ENCODE measurements around the gene CUEDC1.

DNA sequence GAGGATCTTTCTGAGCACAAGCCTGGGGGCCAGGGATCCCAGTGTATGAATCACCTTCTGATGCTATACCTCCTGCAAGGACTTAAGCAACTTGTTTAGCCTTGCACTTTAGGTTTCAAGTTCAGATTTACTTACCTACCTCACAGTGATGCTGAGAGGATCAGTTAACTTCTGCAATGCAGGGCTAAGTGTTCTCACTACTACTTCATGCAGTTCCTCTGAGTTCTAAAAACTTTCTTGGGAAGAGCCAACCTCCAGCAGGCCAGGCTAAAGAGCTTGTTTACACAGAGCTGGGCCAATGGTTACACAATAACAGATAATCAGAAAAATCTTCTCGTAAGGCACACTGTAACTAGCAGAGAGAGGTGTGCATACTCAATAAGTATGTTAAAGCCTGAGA is 19.8 kb upstream of the CUEDC1 start:
- TF ChIP-seq FOXK1 (CRISPR knock-in tag; IDR thresholded peaks at IDR 0.05; ENCODE audit: borderline replicate concordance) (no peak), ETV6 (IDR thresholded peaks at IDR 0.05; ENCODE audit: borderline replicate concordance in 1 of 2, low read depth in 2 of 2, low read length in 1 of 2) (no peak), ETV6 (CRISPR knock-in tag; IDR thresholded peaks at IDR 0.05; ENCODE audit: borderline replicate concordance) (no peak), ZNF274 (IDR thresholded peaks at IDR 0.05; ENCODE audit: borderline replicate concordance, low read depth, low read length) (no peak), SIN3A (IDR thresholded peaks at IDR 0.05; ENCODE audit: borderline replicate concordance in 2 of 2, control insufficient read depth in 1 of 2, low read depth in 2 of 2, low read length in 2 of 2) (no peak), FOS (IDR thresholded peaks at IDR 0.05; ENCODE audit: extremely low read depth, insufficient read length) (no peak), U2AF1 (optimal IDR thresholded peaks at IDR 0.05; ENCODE audit: low read depth, low read length) (no peak)
- TF ChIP-seq, protein P1, sequence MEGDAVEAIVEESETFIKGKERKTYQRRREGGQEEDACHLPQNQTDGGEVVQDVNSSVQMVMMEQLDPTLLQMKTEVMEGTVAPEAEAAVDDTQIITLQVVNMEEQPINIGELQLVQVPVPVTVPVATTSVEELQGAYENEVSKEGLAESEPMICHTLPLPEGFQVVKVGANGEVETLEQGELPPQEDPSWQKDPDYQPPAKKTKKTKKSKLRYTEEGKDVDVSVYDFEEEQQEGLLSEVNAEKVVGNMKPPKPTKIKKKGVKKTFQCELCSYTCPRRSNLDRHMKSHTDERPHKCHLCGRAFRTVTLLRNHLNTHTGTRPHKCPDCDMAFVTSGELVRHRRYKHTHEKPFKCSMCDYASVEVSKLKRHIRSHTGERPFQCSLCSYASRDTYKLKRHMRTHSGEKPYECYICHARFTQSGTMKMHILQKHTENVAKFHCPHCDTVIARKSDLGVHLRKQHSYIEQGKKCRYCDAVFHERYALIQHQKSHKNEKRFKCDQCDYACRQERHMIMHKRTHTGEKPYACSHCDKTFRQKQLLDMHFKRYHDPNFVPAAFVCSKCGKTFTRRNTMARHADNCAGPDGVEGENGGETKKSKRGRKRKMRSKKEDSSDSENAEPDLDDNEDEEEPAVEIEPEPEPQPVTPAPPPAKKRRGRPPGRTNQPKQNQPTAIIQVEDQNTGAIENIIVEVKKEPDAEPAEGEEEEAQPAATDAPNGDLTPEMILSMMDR (IDR thresholded peaks at IDR 0.05 in 2 of 3, conservative IDR thresholded peaks at IDR 0.05 in 1 of 3; ENCODE audit: insufficient read depth in 2 of 3, low read depth in 1 of 3, low read length in 3 of 3) = no peak
